GM21723 (cell line): Measurements from ENCODE around the gene PSTPIP1.

Experiments
- ATAC-seq: cut with Tn5 transposase; IDR thresholded peaks from one replicate; pipeline ENCODE4 v1.9.1; 2021; ENCODE audit warnings: mild to moderate bottlenecking, moderate library complexity; ENCODE audit not compliant: unreplicated experiment

Gene PSTPIP1

DNA sequence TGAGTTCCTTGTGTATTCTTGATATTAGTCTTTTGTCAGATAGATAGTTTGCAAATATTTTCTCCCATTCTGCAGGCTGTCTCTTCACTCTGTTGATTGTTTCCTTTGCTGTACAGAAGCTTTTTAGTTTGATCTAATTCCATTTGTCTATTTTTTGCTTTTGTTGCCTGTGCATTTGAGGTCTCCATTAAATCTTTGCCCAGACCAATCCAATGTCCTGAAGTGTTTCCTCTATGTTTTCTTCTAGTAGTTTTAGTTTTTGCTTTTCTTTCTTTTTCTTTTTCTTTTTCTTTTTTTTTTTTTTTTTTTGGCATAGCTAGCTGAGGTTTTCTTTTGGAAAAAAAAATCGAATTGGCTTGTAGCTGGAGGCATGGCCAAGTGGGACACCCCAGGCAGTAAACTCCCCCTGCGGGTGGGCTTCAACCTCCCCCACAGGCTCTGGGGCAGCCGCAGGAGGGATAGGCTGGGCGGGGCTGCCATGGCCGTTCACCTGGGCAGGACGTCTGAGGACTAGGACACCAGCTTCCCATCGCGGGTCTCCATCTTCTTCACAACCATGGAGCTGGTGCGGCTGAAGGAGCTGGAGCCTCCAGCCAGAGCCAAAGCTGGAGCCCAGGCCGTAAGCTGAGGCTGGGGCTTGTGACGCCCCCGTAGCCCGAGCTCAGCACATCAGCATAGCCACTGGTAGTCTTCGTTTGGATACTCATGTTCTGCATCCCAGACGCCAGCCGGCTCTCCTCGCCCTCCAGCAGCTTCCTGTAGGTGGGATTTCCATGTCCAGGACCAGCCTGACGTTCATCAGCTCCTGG lies 16.2 kb upstream of the PSTPIP1 start:
- no peak for ATAC-seq

DNA sequence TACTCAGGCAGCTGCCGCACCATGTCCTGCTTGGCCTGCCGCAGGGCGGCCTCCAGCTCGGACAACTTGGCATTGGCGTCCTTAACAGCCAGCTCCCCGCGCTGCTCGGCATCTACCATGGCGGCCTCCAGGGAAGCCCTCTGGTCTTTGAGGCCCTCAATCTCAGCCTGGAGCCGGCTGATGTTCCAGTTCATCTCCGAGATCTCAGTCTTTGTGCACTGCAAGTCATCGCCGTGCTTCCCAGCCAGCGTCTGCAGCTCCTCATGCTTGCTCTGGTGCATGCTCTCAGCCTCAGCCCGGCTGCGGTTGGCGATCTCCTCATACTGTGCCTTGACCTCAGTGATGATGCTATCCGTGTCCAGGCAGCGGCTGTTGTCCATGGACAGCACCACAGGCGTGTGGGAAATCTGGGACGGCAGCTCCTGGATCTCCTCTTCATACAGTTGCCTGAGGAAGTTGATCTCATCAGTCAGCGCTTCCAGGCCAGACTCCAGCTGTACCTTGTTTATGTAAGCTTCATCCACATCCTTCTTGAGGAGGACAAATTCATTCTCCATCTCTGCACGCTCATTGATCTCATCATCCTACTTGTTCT lies 15.5 kb upstream of the PSTPIP1 start:
- ATAC-seq: no peak

DNA sequence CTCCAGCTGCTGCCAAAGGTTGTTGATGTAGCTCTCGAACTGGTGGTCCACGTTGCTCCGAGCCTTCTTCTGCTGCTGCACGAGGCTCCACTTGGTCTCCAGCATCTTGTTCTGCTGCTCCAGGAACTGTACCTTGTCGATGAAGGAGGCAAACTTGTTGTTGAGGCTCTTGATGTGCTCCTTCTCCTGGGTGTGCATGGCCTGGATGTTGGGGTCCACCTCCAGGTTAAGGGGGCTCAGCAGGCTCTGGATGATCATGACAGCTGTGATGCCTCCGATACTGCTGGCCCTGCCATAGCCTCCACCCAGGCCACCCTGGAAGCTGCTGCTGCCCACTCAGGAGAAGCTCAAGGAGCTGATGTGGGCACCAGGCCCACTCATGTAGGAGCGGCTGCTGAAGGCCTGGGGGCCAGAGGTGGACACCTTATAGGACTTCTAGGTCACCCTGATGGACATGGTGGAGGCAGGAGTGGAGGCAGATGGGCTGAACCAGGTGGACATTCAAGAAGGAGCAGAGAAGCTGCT lies 14.9 kb upstream of the PSTPIP1 start:
- ATAC-seq: no peak

DNA sequence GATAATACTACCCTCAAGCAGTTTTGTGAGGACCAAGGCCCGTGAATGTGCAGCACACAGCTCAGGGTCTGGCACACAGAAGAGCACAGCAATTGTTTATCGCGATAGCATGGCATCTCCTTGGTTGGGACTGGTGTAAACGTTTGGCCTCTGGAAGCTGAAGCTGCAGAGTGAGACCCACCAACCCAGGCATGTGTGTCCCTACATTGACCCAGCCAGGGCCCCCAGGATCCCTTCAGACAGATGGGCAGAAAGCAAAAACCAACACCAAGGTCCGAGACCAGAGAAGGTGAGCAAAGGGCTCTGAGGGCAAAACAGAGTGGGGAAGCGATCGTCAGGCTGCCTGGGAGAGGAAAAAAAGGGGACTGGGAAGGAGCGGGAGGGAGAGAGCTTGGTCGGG lies 12.6 kb upstream of the PSTPIP1 start:
- no peak for ATAC-seq

DNA sequence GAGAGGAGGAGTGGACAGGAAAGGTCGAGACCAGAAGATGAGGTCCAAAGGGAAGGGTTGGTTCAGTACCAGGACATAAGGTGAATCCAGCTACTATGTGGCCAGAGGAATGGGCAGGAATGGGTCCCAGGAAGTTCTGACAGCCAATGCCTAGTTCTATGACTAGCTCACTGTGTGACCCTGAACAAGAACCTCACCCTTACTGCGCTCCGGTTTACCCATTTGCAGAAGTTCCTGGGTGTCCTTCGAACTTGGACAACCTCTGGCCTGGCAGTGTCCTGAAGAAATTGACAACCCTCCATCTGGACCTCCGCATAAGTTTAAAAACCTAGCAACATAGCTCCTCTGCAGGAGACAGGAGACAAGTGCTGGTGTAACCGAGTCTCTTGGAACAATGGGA lies 12.2 kb upstream of the PSTPIP1 start:
- ATAC-seq: no peak

DNA sequence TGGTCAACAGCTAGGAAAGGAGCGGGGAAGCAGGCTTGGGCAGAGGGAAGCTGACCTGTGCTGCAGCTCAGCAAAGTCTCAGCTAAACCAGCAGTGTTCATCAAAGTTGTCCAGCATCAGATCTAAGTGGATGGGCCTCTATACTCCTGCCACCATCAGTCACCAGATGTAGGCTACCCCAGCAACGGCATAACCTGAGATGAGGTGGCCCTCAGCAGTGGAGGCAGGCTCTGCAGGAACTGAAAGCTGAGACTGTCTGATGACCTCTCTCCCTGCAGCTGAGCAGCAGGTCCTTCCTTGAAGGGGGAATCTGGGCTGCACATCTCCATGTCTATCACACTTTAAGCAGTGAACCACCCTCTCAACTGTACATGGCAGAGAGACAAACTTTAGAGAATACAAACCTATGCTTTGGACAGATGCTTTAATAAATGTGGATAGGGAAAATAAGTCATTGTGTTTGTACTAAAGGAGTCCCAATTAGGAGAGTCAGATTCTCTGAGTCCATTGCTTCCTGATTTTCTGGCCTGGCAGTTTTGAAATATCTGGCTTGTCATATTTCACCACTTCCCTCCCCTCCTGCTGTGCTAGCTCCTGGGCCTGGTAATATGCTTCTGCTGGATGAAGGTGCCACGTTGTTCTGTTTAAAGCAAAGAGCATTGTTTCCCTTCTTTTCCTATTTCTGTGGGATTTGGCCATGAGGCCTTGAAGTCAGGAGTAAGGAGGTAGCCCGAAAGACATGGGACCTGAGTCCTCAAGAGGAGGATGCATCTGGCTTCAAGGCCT lies 11.1 kb upstream of the PSTPIP1 start:
- no peak for ATAC-seq

DNA sequence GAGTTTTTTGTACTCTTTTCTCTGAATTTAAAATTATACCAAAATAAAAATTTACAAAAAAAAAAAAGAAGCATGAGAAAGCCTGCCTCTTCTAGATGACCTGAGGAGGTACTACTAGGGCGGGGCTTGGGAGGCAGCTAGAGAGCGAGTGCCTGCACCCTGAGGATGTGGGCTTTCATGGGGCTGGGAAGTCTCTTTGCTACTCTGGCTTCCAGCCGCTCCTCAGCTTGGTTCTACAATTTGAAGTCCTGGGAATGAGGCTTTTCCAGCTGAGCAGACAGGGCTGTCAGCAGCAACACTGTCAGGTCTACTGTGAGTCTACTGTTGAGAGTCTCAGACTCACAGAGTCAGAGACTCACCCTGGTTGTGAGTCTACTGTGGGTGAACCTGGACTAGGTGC lies 8.2 kb upstream of the PSTPIP1 start:
- ATAC-seq: no peak

DNA sequence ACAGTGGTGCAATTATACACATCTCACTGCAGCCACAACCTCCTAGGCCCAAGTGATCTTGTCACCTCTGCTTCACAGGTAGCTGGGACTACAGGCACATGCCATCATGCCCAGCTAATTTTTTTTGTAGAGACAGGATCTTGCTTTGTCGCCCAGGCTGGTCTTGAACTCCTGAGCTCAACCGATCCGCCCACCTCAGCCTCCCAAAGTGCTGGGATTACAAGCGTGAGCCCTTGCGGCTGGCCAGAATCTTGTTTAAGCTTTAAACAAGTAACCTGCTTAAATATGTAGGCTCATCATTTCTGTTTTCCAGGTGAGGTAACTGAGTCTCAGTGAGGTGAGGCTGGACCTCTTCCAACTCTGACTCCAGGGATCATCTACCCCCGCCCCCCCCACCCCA lies 7.7 kb upstream of the PSTPIP1 start:
- ATAC-seq: no peak

DNA sequence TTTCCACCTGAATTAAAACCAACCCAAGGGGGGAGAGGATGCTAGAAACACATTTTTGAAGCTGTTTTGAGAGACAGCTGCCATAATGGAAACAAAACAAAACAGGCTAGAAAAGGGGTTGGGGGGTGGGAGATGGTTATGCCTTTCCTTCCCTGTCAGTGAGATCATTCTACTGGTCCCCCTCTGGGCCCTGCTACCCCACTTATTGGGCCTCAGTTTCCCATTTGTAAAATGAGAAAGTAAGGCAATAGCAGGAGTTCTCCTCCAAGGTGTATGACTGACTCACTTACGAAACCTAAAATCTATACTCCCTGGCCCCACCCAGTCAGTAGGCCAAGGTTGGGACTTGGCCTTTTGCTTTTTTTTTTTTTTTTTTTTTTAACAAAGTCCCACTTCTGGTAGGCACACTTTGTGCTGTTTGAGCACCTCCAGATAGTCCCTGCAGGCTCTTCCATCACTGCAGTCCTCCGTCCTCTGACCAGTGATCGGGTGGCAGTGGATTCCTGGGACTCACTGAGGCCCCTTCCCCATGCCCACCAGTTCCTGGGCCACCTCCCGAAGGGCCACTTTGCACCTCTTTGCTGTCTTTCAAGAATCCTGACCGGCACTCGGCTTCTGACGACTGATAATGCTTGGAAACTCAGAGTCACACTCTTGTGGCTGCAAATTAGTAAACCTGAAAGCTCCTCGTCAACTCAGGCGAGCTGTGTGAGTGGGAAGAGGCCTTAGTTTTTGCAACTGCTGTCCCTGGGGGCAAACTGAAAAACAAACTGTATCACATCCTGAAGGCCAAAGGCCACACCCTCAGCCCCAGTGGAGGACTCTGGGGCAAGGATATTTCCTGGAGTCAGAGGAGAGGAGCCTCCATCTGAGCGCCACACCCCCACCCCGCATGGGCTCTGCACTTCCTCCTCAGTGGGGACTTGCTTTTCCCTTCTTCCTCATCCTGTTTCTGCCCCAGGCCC lies 6.7 kb upstream of the PSTPIP1 start:
- ATAC-seq: peak; percentile 80

DNA sequence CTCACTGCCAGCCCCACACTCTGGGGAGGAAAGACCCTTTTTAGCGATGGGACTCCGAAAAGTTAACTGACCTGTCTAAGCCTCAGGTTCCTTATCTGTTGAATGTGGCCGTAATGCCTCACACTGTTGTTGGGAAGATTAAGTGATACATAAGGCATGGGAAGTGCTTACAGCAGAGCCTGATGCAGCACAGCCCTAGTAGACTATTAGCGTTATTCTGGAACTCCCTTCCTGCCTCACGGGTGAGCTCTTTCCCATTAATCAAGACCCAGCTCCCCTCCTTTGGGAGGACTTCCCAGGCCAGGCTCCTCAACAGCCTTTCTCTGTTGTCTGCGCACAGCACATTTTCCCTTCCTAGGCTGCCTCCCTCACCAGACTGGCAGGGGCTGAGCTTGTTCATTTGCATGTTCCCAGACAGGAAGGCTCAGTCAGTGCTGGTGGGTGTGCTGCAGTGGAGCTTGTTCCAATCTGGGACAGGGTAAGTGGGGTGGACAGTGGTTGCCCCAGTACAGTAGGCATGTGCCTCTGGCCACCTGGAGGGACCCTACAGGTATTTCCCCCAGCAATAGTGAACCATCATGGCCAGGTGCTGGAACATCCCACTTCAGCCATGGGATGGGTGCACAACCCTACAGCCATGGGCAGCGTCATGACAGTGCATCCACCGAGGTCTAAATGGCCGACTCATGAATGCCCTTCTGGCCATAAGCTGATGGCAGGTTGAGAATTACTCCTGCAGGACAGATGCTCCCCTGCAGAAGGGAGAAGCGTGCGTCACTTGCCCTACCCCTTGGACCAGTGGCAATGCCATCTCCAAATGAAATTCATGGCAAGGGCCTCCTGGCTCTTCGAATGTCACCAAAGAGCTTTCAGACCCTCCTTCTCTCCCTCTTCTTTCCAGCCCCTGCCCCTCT lies 5.8 kb upstream of the PSTPIP1 start:
- ATAC-seq: peak; percentile 8

DNA sequence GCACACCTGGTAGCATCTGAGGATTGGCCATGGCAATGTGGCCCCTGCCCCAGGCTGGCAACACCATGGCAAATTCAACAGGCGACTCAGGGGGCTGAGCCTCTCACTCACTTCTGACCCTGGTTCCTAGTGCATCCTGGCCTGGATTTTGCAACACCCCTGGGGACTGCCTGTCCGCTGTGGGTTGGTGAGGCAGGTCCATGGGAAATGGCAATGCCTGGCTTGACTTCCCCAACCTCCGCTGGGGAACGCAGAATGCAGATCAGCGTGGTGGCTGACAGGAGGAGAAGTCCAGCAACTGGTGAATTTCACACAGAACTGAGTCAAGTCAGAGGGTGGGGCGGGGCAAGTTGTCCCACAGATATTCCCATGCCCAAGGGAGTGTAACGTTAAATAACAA lies 3.9 kb upstream of the PSTPIP1 start:
- no peak for ATAC-seq

DNA sequence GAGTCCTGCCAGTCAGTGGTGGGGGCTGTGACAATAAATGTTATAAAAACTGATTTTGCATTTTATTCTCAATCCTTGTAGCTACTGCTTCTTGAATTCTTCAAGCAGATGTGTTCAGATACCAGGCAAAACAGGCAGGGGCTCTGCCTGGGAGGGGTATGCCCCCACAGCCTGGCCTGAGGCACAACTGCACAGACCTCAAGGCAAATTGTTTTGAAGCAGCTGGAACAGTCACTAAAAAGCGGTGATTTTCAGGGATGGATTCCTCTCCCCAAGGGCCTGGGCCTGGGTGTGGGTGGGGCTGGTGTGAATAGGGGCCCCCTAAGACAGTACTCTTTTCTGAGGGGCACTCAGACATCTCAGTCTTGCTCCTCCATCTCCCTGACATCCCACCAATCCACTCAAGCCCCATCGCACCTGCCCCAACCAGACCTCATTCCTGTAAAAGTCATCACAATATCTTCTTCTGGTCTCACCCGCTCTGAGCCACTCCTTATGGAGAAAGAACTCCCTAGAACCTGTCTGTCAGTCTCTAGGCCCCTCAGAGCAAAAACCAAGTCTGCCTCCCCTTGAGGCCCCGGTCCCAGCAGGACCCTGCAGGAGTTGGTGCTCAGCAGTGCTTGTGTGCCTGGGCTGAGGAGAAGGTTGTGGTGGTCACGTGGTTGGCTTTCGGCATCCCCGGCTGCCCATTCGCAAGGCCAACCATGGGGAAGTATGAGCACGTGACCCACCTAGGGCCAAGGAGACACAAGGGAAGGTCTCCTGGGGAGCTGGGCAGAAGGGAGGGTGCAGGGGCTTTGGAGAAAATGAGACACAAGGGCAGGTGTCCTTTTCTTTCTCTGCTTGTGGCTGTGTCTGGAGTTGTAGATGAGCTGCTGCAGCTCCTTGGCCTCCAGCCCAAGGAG lies 2.9 kb upstream of the PSTPIP1 start:
- ATAC-seq: no peak

DNA sequence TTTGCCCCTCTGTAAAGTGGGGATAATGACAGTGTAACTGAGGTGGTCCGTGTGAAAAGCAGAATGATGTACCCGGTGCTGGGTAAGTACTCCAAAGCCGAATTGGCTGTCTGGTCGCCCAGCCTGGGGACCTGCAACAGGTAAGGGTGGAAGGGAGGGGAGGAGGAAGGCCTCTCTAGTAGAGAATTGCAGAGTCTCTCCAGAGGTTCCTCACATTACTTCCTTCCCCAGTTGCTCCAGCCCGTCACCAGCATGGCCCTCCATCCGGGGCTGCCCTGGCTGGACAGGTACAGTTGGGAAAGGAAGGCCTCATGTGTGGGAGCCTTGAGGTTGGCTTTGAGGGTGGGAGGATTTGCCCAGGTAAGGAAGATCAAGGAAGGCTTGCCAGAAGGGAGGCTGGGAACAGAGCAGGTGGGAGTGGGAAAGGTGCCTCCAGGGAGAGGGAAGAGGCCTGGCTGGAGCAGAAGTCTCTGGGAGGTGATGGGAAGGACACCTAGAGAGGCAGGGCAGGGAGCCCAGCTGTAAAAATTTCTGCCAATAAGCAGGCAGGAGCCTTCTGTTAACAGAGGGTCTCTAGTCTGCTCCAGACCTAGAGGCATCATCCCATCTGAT lies 1.7 kb upstream of the PSTPIP1 start:
- no peak for ATAC-seq

DNA sequence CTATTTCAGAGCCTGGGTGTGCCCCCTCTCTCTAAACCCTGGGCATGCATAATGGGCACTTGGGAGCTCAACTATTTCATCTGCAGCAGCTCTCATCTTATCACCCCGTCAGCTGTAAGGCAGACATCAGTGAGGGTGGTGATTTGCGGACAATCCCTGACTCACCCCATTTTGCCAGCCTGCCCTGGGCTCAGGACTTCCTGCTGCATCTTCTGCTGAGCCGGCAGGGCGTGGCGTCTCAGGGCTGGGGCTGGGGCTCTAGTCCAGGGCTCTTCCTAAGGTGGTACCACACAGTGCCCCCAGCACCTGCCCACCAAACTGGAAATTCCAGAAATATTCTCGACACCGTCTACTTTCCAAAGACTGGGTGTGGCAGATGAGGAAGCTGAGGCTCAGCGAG lies 925 bp upstream of the PSTPIP1 start:
- ATAC-seq: no peak

DNA sequence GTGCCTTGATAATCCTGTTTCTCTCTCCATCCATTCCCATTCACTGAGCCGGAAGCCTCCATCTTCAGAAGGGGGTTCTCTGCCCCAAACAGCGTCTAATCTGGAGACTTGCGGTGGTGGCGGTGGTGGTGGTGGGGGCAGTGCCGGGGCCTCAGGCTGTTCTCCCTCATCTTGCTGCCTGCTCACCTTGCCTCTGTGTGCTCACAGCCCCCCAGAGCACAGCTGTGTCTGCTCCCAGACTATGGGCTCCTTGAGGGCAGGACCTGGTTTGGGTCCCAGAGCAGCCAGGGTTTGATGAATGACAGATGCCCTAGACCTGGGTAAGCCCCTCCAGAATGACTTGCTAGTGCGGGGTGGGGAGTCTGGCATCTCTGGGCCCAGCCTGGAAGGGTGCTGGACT lies 430 bp upstream of the PSTPIP1 start:
- ATAC-seq: no peak

DNA sequence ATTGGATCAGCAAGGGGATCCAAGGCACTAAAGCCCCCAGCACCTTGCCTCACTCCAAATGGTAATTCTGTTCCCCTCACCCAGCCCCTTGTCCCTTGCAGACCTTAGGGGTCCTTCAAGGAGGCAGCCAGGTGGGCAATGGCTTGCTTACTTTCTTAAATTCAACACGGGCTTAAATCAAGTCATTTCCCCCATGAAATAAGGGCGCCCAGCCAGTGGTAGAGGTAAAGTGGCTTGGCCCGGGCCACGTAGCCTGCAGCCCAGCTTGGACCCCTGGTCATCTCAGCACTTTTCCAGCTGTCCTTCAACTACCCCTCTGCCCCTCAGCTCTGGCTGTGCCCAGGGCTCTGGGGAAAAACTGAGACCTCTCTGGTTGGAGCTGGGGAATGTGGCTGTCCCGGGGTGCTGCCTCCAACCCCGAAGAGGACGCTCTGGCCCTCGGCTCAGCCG lies 1.2 kb downstream of the PSTPIP1 start:
- ATAC-seq: no peak

DNA sequence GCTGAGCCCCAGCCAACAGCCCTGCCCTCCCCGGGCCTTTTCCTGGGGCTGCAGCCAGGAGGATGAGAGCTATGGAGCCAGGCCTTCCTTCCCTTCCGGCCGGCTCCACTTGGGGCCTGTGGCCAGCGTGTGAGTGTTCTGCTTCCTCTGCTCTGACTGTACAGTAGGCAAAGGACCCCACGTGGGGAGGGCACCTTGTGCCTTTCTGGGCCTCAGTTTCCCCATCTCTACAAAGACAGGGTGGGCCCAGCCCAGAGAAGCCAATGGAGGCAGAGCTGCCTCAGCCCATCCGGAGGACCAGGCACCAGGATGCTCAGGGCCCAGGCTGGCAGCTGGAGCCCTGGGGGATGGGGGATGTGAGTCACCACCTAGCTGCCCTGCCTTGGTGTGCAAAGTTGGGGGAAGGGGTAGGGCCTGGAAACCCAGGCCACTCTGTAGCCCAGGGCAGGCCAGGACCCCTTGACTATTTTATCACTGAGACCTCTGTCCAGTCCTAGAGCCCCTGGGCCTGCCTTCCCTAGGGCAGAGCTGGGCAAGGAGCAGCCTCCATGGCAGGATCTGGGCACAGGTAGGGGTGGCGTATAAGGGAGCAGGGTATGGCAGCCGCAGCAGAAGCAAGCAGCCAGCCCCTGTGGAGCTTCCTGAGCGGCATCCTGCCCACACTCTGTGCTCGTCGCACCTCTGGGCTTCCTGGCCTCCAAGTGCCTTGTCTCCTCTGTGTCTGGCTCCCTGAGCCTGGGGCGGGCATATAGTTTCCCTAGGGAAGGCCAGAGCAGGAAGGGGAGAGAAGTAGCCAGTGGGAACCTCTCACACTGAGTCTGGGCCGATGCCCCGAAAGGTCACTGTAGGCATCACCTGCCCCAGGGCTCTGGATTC lies 1.8 kb downstream of the PSTPIP1 start:
- no peak for ATAC-seq
